HPDE6-E6E7 (cell line): ENCODE data around the gene ARID2.
A peak's percentile ranks its signal among the peaks of the same experiment; 100 is the strongest.

ENCODE experiments used
- DNase-seq: peaks from one replicate; pipeline ENCODE4 v3.0.0; 2011; ENCODE audit warnings: missing footprints; ENCODE audit errors: extremely low spot score

Gene ARID2

DNA sequence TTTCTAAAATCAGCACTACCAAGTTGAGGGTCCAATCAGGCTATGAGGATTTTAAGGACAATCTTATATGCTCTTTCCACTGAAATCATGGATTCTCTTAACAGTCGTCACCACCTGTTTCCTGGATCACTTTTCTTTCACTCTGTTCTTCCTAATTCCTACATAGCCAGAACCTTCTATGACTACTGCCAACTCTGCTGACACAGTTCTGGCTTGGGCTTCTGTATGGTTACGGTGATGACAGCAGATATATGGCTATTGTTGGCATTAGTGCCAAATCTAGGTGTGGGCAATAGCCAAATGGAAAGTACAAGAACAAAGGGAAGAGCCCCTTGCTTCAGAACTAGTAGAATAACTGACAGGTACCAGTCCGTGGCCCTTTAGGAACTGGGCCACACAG is 124.0 kb downstream of the ARID2 start:
- no peak for DNase-seq

DNA sequence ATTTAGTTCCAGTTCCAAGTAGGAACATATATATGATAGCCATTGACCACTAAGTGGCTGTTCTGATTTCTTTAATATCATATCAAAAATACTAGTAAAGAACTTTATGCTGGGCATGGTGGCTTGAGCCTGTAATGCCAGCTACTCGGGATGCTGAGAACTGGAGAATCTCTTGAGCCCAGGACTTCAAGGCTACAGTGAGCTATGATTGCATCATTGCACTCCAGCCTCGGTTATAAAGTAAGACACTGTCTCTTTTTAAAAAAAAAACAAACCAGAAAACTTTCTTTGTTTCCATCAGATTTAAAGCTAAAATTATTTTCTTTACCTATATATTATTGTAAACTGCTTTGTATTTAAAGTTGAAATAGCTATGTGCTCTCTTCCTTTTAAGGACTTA is 133.8 kb downstream of the ARID2 start:
- no peak for DNase-seq

- DNase-seq: no peak
Observed at GRCh38 chr12:45866299-45866698, 136.8 kb downstream of the ARID2 start.

- no peak for DNase-seq
Observed at GRCh38 chr12:45872446-45872845, 142.9 kb downstream of the ARID2 start.

DNA sequence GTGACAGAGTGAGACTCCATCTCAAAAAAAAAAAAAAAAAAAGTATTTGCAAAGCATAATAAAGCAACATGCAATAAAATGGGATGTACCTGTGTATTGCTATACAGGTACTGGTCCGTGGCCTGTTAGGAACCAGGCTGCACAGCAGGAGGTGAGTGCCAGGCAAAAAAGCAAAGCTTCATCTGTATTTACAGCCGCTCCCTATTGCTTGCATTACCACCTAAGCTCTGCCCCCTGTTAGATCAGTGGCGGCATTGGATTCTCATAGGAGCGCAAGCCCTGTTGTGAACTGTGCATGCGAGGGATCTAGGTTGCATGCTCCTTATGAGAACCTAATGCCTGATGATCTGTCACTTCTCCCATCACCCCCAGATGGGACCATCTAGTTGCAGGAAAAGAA is 147.6 kb downstream of the ARID2 start:
- no peak for DNase-seq

GRCh38 chr12:45878630-45879255 is 149.2 kb downstream of the ARID2 start:
- no peak for DNase-seq

DNA sequence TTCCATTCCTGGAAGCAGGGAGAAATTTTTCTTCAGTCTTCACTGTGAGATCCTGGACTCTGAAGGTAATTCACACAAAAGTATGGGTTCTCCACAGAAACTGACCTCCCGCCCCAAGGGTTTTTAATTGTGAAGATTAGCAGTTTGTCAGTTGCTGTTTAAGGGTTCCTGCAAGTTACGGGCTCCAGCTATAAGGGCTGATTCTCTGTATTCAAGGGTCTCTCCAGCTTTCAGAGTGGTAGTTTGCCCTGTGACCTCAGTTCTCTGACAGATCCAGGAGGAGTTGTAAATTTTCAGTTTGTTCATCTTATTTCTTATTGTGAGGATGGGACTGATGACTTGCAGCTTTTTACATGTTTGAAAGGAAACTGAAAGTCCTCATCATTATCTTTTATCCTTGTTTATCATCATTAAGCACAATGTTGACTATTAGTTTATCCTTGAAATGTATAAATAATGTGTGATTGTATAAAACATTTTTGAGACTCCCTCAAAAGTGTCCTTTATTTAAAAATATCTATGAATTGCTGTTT is 149.9 kb downstream of the ARID2 start:
- DNase-seq: no peak

DNA sequence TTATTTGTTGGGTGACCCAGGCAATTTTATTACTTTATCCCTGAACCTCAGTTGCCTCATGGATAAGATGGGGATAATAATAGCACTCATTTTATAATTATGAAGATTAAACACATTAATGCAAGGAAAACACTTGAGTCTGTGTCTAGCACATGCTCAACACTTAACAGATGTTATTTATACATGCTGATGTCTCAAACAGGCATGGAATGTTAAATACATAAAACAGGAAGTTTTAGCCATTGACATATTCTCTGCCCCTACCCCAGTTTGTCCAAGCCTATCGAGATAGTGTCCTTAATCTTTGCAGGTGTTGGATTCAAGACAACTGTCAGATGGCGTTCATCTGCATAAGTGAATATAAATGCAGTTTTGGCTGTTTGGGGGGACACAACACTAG is 151.0 kb downstream of the ARID2 start:
- DNase-seq: no peak

GRCh38 chr12:45883187-45883586 is 153.7 kb downstream of the ARID2 start:
- DNase-seq: no peak

DNA sequence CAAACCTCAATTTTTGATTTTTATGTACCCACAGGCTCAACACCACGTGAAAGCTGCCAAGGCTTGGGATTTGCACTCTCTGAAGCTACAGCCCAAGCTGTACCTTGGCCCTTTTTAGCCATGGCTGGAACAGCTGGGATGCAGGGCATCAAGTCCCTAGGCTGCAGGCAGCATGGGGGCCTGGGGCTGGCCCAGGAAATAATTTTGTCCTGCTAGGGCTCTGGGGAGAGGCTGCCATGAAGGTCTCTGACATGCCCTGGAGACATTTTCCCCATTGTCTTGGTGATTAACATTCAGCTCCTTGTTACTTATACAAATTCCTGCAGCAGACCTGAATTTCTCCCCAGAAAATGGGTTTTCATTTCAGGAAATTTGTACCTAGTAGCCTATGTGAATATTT is 157.2 kb downstream of the ARID2 start:
- DNase-seq: no peak

DNA sequence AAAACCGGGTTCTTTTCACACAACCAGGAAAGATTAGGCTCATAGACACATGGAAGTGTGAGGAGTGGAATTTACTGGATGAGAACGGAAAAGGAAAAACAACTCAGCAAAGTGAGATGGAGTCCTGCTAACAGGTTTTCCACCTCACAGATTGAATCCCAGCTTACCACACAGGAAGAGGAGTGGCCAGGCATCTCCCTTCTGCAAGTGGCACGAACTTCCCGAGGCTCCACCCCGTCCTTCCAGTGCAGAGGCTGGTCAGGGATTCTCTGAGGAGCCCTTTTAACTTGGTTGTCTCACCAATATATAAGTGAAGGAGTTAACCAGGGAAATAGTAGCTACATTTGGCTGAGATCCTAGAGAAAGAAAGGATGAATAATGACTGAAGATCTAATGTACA is 158.0 kb downstream of the ARID2 start:
- DNase-seq: no peak

DNA sequence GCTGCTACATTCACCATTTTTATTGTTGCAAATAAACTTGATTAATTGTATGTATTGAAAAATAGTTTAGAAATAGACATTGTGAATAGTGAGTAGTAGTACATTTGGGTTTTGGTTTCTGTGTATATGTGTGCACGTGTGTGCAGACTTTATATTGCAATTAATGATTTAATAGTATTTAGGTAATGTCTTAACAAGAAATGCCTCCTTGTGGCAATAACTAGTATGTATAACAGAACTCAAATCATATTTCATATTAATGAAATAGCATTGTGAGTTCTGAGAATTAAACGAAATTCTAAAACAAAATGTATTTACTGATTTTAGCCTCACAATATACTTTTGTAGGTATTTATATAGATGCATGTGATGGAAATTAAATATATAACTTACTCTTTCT is 160.8 kb downstream of the ARID2 start:
- no peak for DNase-seq

DNA sequence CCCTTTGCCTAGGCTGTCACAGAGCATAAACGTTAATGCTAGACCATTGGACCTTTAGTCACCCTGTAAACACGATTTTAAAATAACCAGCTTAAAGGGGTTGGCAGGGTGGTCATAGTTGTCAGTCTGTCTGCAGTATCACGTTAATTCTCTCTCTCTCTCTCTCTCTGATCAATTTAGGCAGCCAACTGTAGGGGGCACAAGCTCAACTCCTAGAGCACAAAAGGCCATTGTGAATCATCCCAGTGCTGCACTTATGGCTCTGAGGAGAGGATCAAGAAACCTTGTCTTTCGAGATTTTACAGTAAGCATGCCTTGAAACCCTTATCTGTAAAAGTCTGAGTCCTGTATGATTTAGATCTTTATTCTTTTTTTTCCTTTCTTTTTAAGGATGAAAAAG is 163.7 kb downstream of the ARID2 start:
- no peak for DNase-seq

DNA sequence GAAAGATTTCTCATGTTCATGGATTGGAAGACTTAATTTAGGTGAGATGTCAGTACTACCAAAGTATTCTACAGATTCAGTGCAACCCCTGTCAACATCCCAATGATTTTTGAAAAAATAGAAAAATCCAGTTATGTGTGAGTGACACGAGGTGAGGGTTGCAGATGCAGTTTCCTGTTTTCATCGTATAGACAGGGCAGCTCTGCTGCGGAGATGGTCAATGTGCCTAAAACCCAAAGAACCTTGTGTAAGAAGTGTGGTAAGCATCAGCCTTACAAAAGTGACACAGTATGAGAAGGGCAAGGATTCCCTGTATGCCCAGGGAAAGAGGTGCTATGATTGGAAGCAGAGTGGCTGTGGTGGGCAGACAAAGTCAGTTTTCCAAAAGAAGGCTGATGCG is 166.5 kb downstream of the ARID2 start:
- no peak for DNase-seq

DNA sequence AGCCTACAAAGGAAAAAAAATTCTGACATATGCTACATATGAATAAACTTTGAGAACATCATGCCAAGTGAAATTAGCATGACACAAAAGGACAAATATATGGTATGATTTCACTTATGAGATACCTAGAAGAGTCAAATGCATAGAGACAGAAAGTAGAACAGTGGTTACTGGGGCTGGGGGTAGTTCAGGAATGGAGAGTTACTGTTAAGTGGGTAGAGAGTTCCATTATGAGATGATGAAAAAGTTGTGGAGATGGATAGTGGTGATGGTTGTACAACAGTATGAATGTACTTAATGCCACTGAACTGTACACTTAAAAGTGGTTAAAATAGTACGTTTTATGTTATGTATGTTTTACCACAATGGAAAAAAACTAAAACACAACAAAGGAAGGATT is 168.6 kb downstream of the ARID2 start:
- DNase-seq: no peak

DNA sequence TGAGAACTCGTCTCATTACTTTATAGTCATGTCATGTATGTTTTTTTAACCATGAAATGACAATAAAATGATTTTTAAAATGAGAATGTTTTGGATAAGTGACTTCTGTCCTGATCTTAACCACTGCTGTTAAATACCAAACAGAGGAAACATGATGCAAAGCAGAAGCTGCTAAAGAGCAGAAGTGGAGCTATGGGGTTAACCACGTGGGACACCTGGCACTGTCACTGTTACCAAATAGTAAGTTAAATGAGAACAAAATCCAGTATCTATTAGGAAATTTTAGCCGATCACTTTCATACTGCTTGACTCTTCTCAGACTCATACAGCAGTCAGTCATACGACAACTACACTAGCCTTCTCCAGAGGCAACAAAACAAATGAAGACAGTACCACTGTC is 178.4 kb downstream of the ARID2 start:
- DNase-seq: no peak

GRCh38 chr12:45909041-45909713 is 179.7 kb downstream of the ARID2 start:
- no peak for DNase-seq

GRCh38 chr12:45912774-45913173 is 183.3 kb downstream of the ARID2 start:
- no peak for DNase-seq

- DNase-seq: no peak
Observed at GRCh38 chr12:45913631-45914030, 184.1 kb downstream of the ARID2 start.

- DNase-seq: peak; percentile 42
Observed at GRCh38 chr12:45914090-45914489, 184.6 kb downstream of the ARID2 start.

DNA sequence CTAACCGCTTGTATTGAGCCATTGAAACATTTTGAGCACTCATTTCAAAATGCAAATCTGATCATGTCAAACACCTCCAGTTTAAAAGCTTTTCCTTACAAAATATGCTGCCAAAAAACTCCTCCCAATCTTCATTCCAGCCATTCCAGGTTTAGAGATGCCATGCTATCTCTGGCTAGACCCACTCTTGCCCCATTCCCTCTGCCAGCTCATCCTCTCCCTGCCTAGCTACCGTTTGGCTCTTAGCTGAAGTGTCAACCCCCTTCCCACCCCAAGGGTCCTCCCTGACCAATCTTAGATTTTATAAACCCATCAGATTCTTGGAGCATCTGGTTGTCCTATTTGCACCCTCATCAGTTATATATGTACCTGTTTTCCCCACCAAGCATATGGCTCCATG is 185.9 kb downstream of the ARID2 start:
- no peak for DNase-seq

GRCh38 chr12:45918818-45919217 is 189.3 kb downstream of the ARID2 start:
- DNase-seq: no peak

DNA sequence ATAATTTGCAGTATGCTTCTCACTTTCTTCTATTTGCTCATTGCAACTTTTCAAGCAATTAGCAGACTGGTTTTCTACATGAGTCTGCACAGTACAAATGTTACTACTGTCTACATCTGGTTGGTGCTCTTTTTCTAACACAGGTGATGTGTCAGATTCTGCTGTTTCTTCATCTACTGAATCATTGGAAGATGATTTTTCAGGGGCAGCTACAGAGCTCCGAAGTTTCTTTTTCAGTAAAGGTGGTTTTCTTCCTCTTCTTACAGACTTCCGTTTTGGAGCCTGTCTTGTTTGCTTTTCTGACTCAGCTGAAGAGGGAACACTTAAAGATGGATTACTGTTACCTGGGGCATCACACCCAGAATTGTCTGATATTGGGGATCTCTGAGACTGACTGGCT is 198.8 kb downstream of the ARID2 start:
- peak; percentile 8 for DNase-seq

DNA sequence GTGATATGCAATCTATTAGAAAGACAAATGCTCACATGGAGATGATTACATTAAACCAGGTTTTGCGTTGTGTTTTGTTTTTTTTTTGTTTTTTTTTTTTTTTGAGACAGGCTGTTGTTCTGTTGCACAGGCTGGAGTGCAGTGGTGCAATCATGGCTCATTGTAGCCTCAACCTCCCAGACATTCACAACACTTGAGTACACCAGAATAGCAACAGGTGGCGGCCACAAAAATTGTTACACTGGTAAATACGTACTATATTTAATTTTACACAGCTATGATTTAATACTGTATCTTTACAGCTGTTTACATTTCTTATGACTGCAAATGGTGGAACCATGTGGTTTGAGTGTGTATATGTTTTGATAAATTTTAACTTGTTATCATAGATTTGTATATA is 200.9 kb downstream of the ARID2 start:
- DNase-seq: no peak
